ENCODE data around the gene FMNL1. TPM values are rescaled to one million over a fixed set of nuclear protein-coding genes. Genes with fewer than 3 reads are reported as not detected.

Gene FMNL1
- total RNA-seq, 1 donor from 2014 or later, result 22.1 TPM

DNA sequence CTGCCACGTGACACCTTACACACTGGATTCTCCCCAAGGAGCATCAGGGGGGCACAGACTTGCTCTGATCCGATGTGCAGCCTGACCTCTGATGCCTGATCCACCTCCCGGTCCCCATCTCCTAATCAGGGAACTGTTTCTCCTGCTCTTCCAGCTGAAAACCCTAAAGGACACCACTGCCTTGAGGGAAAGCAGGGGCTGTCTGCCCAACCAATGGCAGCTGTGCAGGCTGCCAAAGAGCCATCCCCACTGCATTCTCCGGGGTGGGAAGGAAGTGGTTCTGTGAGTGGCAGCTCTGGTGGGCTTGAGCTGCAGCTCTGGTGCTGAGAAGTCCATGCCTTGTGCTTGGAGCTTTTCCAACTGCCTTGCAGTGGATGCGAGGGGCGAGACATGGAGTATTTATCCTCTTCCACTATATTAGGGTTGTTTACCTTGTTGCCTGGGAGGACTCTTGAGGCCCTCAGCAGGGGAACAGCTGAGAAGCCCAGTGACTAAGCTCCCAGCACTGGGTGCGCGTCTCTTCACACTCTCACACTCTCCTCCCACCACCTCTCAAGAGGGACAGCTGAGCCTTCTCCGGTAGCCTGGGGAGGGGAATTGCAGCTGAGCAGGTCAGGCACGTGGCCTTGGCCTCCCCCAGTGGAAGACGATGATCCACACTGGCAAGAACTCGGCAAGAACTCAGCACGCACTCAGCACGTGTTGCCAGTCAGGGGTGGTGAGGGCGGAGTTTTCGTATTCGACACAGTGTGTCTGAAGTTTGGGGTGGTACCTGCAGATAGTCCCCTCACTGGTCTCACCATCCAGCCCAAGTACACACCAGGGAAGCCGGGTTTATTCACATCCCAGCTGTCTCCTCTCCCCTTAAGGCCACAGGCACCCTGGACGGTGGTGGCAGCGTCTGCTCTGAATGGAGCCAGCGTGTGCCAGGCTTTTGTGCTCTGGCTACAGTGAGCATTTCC lies 61.3 kb downstream of the FMNL1 start:
- Histone ChIP-seq H3K27ac (peak overlapping the region; percentile 63), H3K36me3 (peaks cover 0 to 51% of the 10 kb centered on the region in 2 donors), H3K9me3 (no peaks in the 10 kb centered on the region), H3K4me1 (peaks cover 37% of the 10 kb centered on the region), H3K4me3 (no peak overlapping the region), H3K27me3 (no peaks in the 10 kb centered on the region)
- DNase-seq (ENCODE audit: extremely low spot score in 2 of 2), result no peak
- intact Hi-C loops (cut with DNase I), result no loop called here
- TF ChIP-seq POLR2AphosphoS5 (IDR thresholded peaks at IDR 0.05; ENCODE audit: insufficient read depth in 1 of 2, low read depth in 1 of 2), result peak in 1 of 2 donors; percentile 55
- TF ChIP-seq CTCF (IDR thresholded peaks at IDR 0.05), result no peak
- TF ChIP-seq POLR2A (IDR thresholded peaks at IDR 0.05), result no peak

DNA sequence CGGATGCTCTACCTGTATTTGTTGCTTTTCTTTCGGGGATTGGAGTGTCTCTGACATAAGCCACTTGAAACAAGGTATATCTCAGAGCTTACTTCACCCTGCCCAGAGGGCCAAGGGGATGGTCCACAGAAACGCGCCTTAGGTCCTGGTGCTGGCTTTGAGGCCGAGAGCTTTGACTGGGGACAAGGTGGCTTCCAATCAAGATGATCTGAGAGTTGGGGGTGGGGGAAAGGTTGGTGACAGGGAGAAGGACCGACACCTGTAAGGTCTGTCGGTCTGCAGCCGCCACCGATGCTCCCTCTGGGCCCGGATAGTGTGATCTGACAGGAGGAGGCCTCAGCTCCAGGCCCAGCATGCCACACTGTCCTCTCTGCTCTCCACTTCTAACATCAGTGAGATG lies 62.0 kb downstream of the FMNL1 start:
- H3K4me3 ChIP-seq, result no peak overlapping the region
- DNase-seq (ENCODE audit: extremely low spot score in 2 of 2), result no peak
- no peaks in the 10 kb centered on the region for H3K27me3 ChIP-seq
- intact Hi-C loops (cut with DNase I), result no loop called here
- H3K9me3 ChIP-seq, result no peaks in the 10 kb centered on the region
- H3K36me3 ChIP-seq, result peaks cover 0 to 58% of the 10 kb centered on the region in 2 donors
- TF ChIP-seq POLR2A (IDR thresholded peaks at IDR 0.05) (no peak), CTCF (IDR thresholded peaks at IDR 0.05) (no peak), POLR2AphosphoS5 (IDR thresholded peaks at IDR 0.05; ENCODE audit: insufficient read depth in 1 of 2, low read depth in 1 of 2) (no peak)
- H3K4me1 ChIP-seq, result peaks cover 37% of the 10 kb centered on the region
- H3K27ac ChIP-seq, result no peak overlapping the region

- TF ChIP-seq POLR2AphosphoS5 (IDR thresholded peaks at IDR 0.05; ENCODE audit: insufficient read depth in 1 of 2, low read depth in 1 of 2) (peak in 1 of 2 donors; percentile 27), POLR2A (IDR thresholded peaks at IDR 0.05) (no peak)
- Histone ChIP-seq H3K4me1 (peaks cover 43% of the 10 kb centered on the region), H3K9me3 (no peaks in the 10 kb centered on the region), H3K27me3 (no peaks in the 10 kb centered on the region), H3K36me3 (peaks cover 0 to 64% of the 10 kb centered on the region in 2 donors), H3K4me3 (no peak overlapping the region), H3K27ac (no peak overlapping the region)
- no peak for DNase-seq (ENCODE audit: extremely low spot score in 2 of 2)
- intact Hi-C loops (cut with DNase I), result no loop called here
Observed at GRCh38 chr17:45284176-45285140, 62.8 kb downstream of the FMNL1 start.

- TF ChIP-seq CTCF (IDR thresholded peaks at IDR 0.05), result no peak
- TF ChIP-seq POLR2AphosphoS5 (IDR thresholded peaks at IDR 0.05; ENCODE audit: insufficient read depth in 1 of 2, low read depth in 1 of 2), result no peak
- TF ChIP-seq POLR2A (IDR thresholded peaks at IDR 0.05), result no peak
- H3K36me3 ChIP-seq, result peaks cover 0 to 66% of the 10 kb centered on the region in 2 donors
- no peaks in the 10 kb centered on the region for H3K27me3 ChIP-seq
- H3K9me3 ChIP-seq, result no peaks in the 10 kb centered on the region
- no peak for DNase-seq (ENCODE audit: extremely low spot score in 2 of 2)
- no peak overlapping the region for H3K4me3 ChIP-seq
- intact Hi-C loops (cut with DNase I), result no loop called here
- no peak overlapping the region for H3K27ac ChIP-seq
- peaks cover 61% of the 10 kb centered on the region for H3K4me1 ChIP-seq
Observed at GRCh38 chr17:45286286-45286685, 64.6 kb downstream of the FMNL1 start.
